ENCODE measurements around the gene CFAP46.

- TF ChIP-seq, protein P1, sequence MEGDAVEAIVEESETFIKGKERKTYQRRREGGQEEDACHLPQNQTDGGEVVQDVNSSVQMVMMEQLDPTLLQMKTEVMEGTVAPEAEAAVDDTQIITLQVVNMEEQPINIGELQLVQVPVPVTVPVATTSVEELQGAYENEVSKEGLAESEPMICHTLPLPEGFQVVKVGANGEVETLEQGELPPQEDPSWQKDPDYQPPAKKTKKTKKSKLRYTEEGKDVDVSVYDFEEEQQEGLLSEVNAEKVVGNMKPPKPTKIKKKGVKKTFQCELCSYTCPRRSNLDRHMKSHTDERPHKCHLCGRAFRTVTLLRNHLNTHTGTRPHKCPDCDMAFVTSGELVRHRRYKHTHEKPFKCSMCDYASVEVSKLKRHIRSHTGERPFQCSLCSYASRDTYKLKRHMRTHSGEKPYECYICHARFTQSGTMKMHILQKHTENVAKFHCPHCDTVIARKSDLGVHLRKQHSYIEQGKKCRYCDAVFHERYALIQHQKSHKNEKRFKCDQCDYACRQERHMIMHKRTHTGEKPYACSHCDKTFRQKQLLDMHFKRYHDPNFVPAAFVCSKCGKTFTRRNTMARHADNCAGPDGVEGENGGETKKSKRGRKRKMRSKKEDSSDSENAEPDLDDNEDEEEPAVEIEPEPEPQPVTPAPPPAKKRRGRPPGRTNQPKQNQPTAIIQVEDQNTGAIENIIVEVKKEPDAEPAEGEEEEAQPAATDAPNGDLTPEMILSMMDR (IDR thresholded peaks at IDR 0.05), result no peak
- TF ChIP-seq POLR2A (IDR thresholded peaks at IDR 0.05), result no peak
Observed at GRCh38 chr10:132964231-132964630, 21.9 kb upstream of the CFAP46 start.

All from adrenal gland (tissue), 5 donors.